Stimulated activated naive B cell treated with anti-CD40 and anti-IgM and Interleukin-4, amounts not matched to agents 10 μg/mL and 1 μg/mL and 100 μg/mL, for 72 hours (primary cell): Measurements from ENCODE around the gene NNT.
"Not testable (repeated sequence)": the region's sequence is repeated elsewhere in the genome, so short reads cannot be mapped to it uniquely, and the experiment has no call there.

ENCODE experiments used
- ATAC-seq, 2 donors: fragments of 150-1000 bp; cut with Tn5 transposase; replicated peaks; 2 replicates each; pipeline ENCODE4 v1.10.0; 2021; ENCODE audit warnings: moderate library complexity in 1 of 2
- DNase-seq: peaks from one replicate; pipeline ENCODE4 v3.0.0; 2021
- H3K27ac Mint-ChIP-seq: one replicate; pipeline ENCODE4 v1.8.0; 2022; ENCODE audit warnings: mild to moderate bottlenecking, mixed read lengths
- H3K27me3 Mint-ChIP-seq, 2 donors: one replicate each; pipeline ENCODE4 v1.8.0; 2022; ENCODE audit warnings: mixed read lengths in 2 of 2
- H3K36me3 Mint-ChIP-seq, 2 donors: one replicate each; pipeline ENCODE4 v1.8.0; 2022; ENCODE audit warnings: mixed read lengths in 2 of 2, mild to moderate bottlenecking in 1 of 2
- H3K4me1 Mint-ChIP-seq, 2 donors: one replicate each; pipeline ENCODE4 v1.8.0; 2022; ENCODE audit warnings: mixed read lengths in 2 of 2, mild to moderate bottlenecking in 1 of 2
- H3K4me3 Mint-ChIP-seq, 2 donors: one replicate each; pipeline ENCODE4 v1.8.0; 2022; ENCODE audit warnings: mild to moderate bottlenecking in 2 of 2, mixed read lengths in 2 of 2, moderate library complexity in 1 of 2
- H3K9me3 Mint-ChIP-seq, 2 donors: one replicate each; pipeline ENCODE4 v1.8.0; 2022; ENCODE audit warnings: mixed read lengths in 2 of 2, mild to moderate bottlenecking in 1 of 2

NNT gene

GRCh38 chr5:43602461-43603343 is at the start of gene NNT:
Gene NNT, plus strand, starts transcription at chr5:43603180. Its CDS starts 6,016 bp downstream, at chr5:43609196.
- H3K9me3 Mint-ChIP-seq = peaks cover under 1 to 3% of the 10 kb centered on the region in 2 donors
- peak; percentile 72 to 79 for ATAC-seq

GRCh38 chr5:43553381-43553780 is 49.6 kb upstream of the NNT start:
- peaks cover 6 to 22% of the 10 kb centered on the region in 2 donors for H3K4me1 Mint-ChIP-seq
- H3K36me3 Mint-ChIP-seq = peaks cover 4 to 11% of the 10 kb centered on the region in 2 donors
- no peaks in the 10 kb centered on the region for H3K27me3 Mint-ChIP-seq
- no peaks in the 10 kb centered on the region for H3K9me3 Mint-ChIP-seq
- no peak overlapping the region for H3K27ac Mint-ChIP-seq
- ATAC-seq (no peak), DNase-seq (no peak)
- H3K4me3 Mint-ChIP-seq = no peak overlapping the region

More at GRCh38 chr5:43602461-43603343, at the start of gene NNT:
- Mint-ChIP-seq H3K27me3 (no peaks in the 10 kb centered on the region), H3K4me1 (peaks cover 19 to 49% of the 10 kb centered on the region in 2 donors), H3K27ac (peak within 1 kb of the TSS; percentile 97), H3K36me3 (peaks cover 26 to 27% of the 10 kb centered on the region in 2 donors), H3K4me3 (peak within 1 kb of the TSS; percentile 93 to 99)
- DNase-seq = peak; percentile 72

- Mint-ChIP-seq H3K4me3 (no peak overlapping the region), H3K27ac (no peak overlapping the region)
These were observed 48.5 kb upstream of the NNT start for GRCh38 chr5:43554497-43554896.

GRCh38 chr5:43555895-43556606 is 46.9 kb upstream of the NNT start:
- Mint-ChIP-seq H3K4me1 (peaks cover 5 to 15% of the 10 kb centered on the region in 2 donors), H3K27me3 (no peaks in the 10 kb centered on the region), H3K36me3 (peaks cover 0 to under 1% of the 10 kb centered on the region in 2 donors), H3K9me3 (no peaks in the 10 kb centered on the region), H3K4me3 (peak overlapping the region; percentile 86 to 87), H3K27ac (peak overlapping the region; percentile 92)
- DNase-seq = peak; percentile 2
- peak; percentile 5 to 56 for ATAC-seq

More at GRCh38 chr5:43554497-43554896, 48.5 kb upstream of the NNT start:
- H3K9me3 Mint-ChIP-seq = no peaks in the 10 kb centered on the region
- ATAC-seq = no peak
- H3K36me3 Mint-ChIP-seq = peaks cover 3 to 6% of the 10 kb centered on the region in 2 donors
- no peaks in the 10 kb centered on the region for H3K27me3 Mint-ChIP-seq
- no peak for DNase-seq
- H3K4me1 Mint-ChIP-seq = peaks cover 8 to 24% of the 10 kb centered on the region in 2 donors

- H3K36me3 Mint-ChIP-seq, H3K27me3 Mint-ChIP-seq, DNase-seq, H3K9me3 Mint-ChIP-seq: not testable (repeated sequence)
- peak overlapping the region; percentile 87 to 88 for H3K4me3 Mint-ChIP-seq
- peak overlapping the region; percentile 96 for H3K27ac Mint-ChIP-seq
- ATAC-seq = peak; percentile 88 to 89
- H3K4me1 Mint-ChIP-seq = peaks cover 5 to 14% of the 10 kb centered on the region in 2 donors
These were observed 46.4 kb upstream of the NNT start for GRCh38 chr5:43556607-43556856.

GRCh38 chr5:43556857-43557542 is 46.0 kb upstream of the NNT start, which contains the start of gene PAIP1:
Gene PAIP1, minus strand, starts transcription at chr5:43557077. Its CDS starts 231 bp downstream, at chr5:43556846.
- no peaks in the 10 kb centered on the region for H3K9me3 Mint-ChIP-seq
- peaks cover 5 to 14% of the 10 kb centered on the region in 2 donors for H3K4me1 Mint-ChIP-seq
- H3K27me3 Mint-ChIP-seq = no peaks in the 10 kb centered on the region
- H3K27ac Mint-ChIP-seq = peak within 1 kb of the TSS; percentile 96
- peak; percentile 82 to 84 for ATAC-seq
- no peaks in the 10 kb centered on the region for H3K36me3 Mint-ChIP-seq
- peak within 1 kb of the TSS; percentile 87 to 88 for H3K4me3 Mint-ChIP-seq
- DNase-seq = peak; percentile 85

- Mint-ChIP-seq H3K27me3 (no peaks in the 10 kb centered on the region), H3K27ac (no peak overlapping the region), H3K4me3 (no peak overlapping the region), H3K4me1 (peaks cover 3 to 14% of the 10 kb centered on the region in 2 donors), H3K9me3 (no peaks in the 10 kb centered on the region), H3K36me3 (no peaks in the 10 kb centered on the region)
- ATAC-seq (no peak), DNase-seq (no peak)
These were observed 42.9 kb upstream of the NNT start for GRCh38 chr5:43560128-43560527.

- H3K36me3 Mint-ChIP-seq = no peaks in the 10 kb centered on the region
- H3K4me1 Mint-ChIP-seq = peaks cover 3 to 14% of the 10 kb centered on the region in 2 donors
- H3K27me3 Mint-ChIP-seq = no peaks in the 10 kb centered on the region
- ATAC-seq = no peak
- no peak overlapping the region for H3K4me3 Mint-ChIP-seq
- H3K27ac Mint-ChIP-seq = no peak overlapping the region
- H3K9me3 Mint-ChIP-seq = peaks cover 0 to 4% of the 10 kb centered on the region in 2 donors
- DNase-seq = no peak
These were observed 41.6 kb upstream of the NNT start for GRCh38 chr5:43561356-43561755.

GRCh38 chr5:43563321-43563720 is 39.7 kb upstream of the NNT start:
- Mint-ChIP-seq H3K36me3 (no peaks in the 10 kb centered on the region), H3K27ac (no peak overlapping the region), H3K9me3 (peaks cover 0 to 5% of the 10 kb centered on the region in 2 donors), H3K27me3 (no peaks in the 10 kb centered on the region), H3K4me3 (no peak overlapping the region), H3K4me1 (peaks cover 3 to 7% of the 10 kb centered on the region in 2 donors)
- DNase-seq = no peak
- no peak for ATAC-seq

GRCh38 chr5:43564289-43564850 is 38.6 kb upstream of the NNT start:
- ATAC-seq = no peak
- H3K27me3 Mint-ChIP-seq = no peaks in the 10 kb centered on the region
- DNase-seq = no peak
- H3K4me1 Mint-ChIP-seq = peaks cover 0 to 1% of the 10 kb centered on the region in 2 donors
- H3K4me3 Mint-ChIP-seq = no peak overlapping the region
- H3K27ac Mint-ChIP-seq = no peak overlapping the region
- peaks cover 0 to 5% of the 10 kb centered on the region in 2 donors for H3K9me3 Mint-ChIP-seq
- no peaks in the 10 kb centered on the region for H3K36me3 Mint-ChIP-seq

GRCh38 chr5:43565043-43565442 is 37.9 kb upstream of the NNT start:
- no peaks in the 10 kb centered on the region for H3K36me3 Mint-ChIP-seq
- no peak overlapping the region for H3K27ac Mint-ChIP-seq
- peaks cover 0 to 5% of the 10 kb centered on the region in 2 donors for H3K9me3 Mint-ChIP-seq
- no peak for DNase-seq
- ATAC-seq = no peak
- no peaks in the 10 kb centered on the region for H3K4me1 Mint-ChIP-seq
- H3K27me3 Mint-ChIP-seq = no peaks in the 10 kb centered on the region
- H3K4me3 Mint-ChIP-seq = no peak overlapping the region

GRCh38 chr5:43567967-43568366 is 35.0 kb upstream of the NNT start:
- DNase-seq = no peak
- Mint-ChIP-seq H3K4me1 (no peaks in the 10 kb centered on the region), H3K9me3 (peaks cover 0 to 5% of the 10 kb centered on the region in 2 donors), H3K36me3 (no peaks in the 10 kb centered on the region), H3K27me3 (no peaks in the 10 kb centered on the region), H3K27ac (no peak overlapping the region), H3K4me3 (no peak overlapping the region)
- ATAC-seq = peak in 1 of 2 donors; percentile 29

GRCh38 chr5:43569236-43569746 is 33.7 kb upstream of the NNT start:
- Mint-ChIP-seq H3K9me3 (peaks cover 0 to 5% of the 10 kb centered on the region in 2 donors), H3K27me3 (no peaks in the 10 kb centered on the region), H3K4me1 (no peaks in the 10 kb centered on the region), H3K4me3 (no peak overlapping the region), H3K36me3 (no peaks in the 10 kb centered on the region), H3K27ac (no peak overlapping the region)
- ATAC-seq = no peak
- no peak for DNase-seq
